SK-N-SH treated with all-trans-retinoic acid at 6 μM for 48 hours (cell line): Measurements from ENCODE around the gene NRXN3.
A peak's percentile ranks its signal among the peaks of the same experiment; 100 is the strongest.

Experiments
- ATAC-seq: fragments of 200-7000 bp; cut with Tn5 transposase; 3 replicates; pipeline ENCODE4 v1.9.1; 2020; ENCODE audit warnings: mild to moderate bottlenecking, moderate library complexity
- ARNTL ChIP-seq: fragments of 450-650 bp; formaldehyde crosslinking; IDR thresholded peaks from 2 replicates; pipeline ENCODE4 v1.5.0; 2020; ENCODE audit warnings: low read depth, mild to moderate bottlenecking, moderate library complexity, borderline replicate concordance
- BACH2 ChIP-seq: fragments of 250-450 bp; sonication (Bioruptor Pico); IDR thresholded peaks from 2 replicates; pipeline ENCODE4 v1.9.0; 2021; ENCODE audit warnings: mild to moderate bottlenecking, borderline replicate concordance
- ESRRG ChIP-seq: fragments of 250-450 bp; sonication (Bioruptor Pico); IDR thresholded peaks from 2 replicates; pipeline ENCODE4 v1.6.1; 2021; ENCODE audit warnings: mild to moderate bottlenecking
- GLIS3 ChIP-seq: fragments of 250-450 bp; sonication (Bioruptor Pico); IDR thresholded peaks from 2 replicates; pipeline ENCODE4 v1.5.0; 2020; ENCODE audit warnings: mild to moderate bottlenecking, moderate library complexity
- ISL1 ChIP-seq: fragments of 250-450 bp; sonication (Bioruptor Pico); IDR thresholded peaks from 2 replicates; pipeline ENCODE4 v2.1.2; 2022; ENCODE audit warnings: mild to moderate bottlenecking, moderate library complexity
- OSR1 ChIP-seq: fragments of 250-450 bp; sonication (Bioruptor Pico); IDR thresholded peaks from 2 replicates; pipeline ENCODE4 v1.8.0; 2022; ENCODE audit warnings: moderate library complexity, mild to moderate bottlenecking, inconsistent platforms
- RARB ChIP-seq: fragments of 250-450 bp; sonication (Bioruptor Pico); IDR thresholded peaks from 2 replicates; pipeline ENCODE4 v1.8.0; 2021; ENCODE audit warnings: mild to moderate bottlenecking, moderate library complexity
- SNAI2 ChIP-seq: fragments of 250-450 bp; sonication (Bioruptor Pico); IDR thresholded peaks from 2 replicates; pipeline ENCODE4 v1.5.0; 2020; ENCODE audit warnings: mild to moderate bottlenecking, moderate library complexity
- TCF4 ChIP-seq: fragments of 250-450 bp; sonication (Bioruptor Pico); IDR thresholded peaks from 2 replicates; pipeline ENCODE4 v1.8.0; 2021; ENCODE audit warnings: mild to moderate bottlenecking, moderate library complexity, borderline replicate concordance
- TOX ChIP-seq: fragments of 250-450 bp; sonication (Bioruptor Pico); IDR thresholded peaks from 2 replicates; pipeline ENCODE4 v1.8.0; 2021; ENCODE audit warnings: mild to moderate bottlenecking, moderate library complexity, borderline replicate concordance
- ZC3H10 ChIP-seq: fragments of 250-450 bp; sonication (Bioruptor Pico); IDR thresholded peaks from 2 replicates; pipeline ENCODE4 v1.5.1; 2021; ENCODE audit warnings: mild to moderate bottlenecking, moderate library complexity
- ZFP3 ChIP-seq: fragments of 250-450 bp; sonication (Bioruptor Pico); IDR thresholded peaks from 2 replicates; pipeline ENCODE4 v1.5.0; 2020; ENCODE audit warnings: mild to moderate bottlenecking, moderate library complexity
- ZFP30 ChIP-seq: fragments of 450-650 bp; formaldehyde crosslinking; IDR thresholded peaks from 2 replicates; pipeline ENCODE4 v1.5.0; 2022; ENCODE audit warnings: mild to moderate bottlenecking, moderate library complexity
- ZNF565 ChIP-seq: fragments of 450-650 bp; formaldehyde crosslinking; conservative IDR thresholded peaks from 2 replicates; pipeline ENCODE4 v1.5.0; 2020; ENCODE audit warnings: low read depth, mild to moderate bottlenecking, moderate library complexity
- ZNF8 ChIP-seq: fragments of 450-650 bp; formaldehyde crosslinking; IDR thresholded peaks from 2 replicates; pipeline ENCODE4 v1.5.0; 2020; ENCODE audit warnings: mild to moderate bottlenecking, moderate library complexity
- TF ChIP-seq, protein P1 (sequence below): fragments of 250-450 bp; sonication (Bioruptor Pico); IDR thresholded peaks from 2 replicates; pipeline ENCODE4 v1.5.0; 2020; ENCODE audit warnings: mild to moderate bottlenecking, moderate library complexity
- TF ChIP-seq, protein P2 (sequence below): fragments of 250-450 bp; sonication (Bioruptor Pico); IDR thresholded peaks from 2 replicates; pipeline ENCODE4 v1.5.1; 2021; ENCODE audit warnings: mild to moderate bottlenecking, moderate library complexity
- TF ChIP-seq, protein P3 (sequence below): fragments of 250-450 bp; sonication (Bioruptor Pico); IDR thresholded peaks from 2 replicates; pipeline ENCODE4 v1.8.0; 2020; ENCODE audit warnings: mild to moderate bottlenecking, moderate library complexity, borderline replicate concordance
- TF ChIP-seq, protein P4 (sequence below): fragments of 250-450 bp; sonication (Bioruptor Pico); IDR thresholded peaks from 2 replicates; pipeline ENCODE4 v1.8.0; 2021; ENCODE audit warnings: low read depth, mild to moderate bottlenecking, moderate library complexity, borderline replicate concordance

NRXN3 gene

DNA sequence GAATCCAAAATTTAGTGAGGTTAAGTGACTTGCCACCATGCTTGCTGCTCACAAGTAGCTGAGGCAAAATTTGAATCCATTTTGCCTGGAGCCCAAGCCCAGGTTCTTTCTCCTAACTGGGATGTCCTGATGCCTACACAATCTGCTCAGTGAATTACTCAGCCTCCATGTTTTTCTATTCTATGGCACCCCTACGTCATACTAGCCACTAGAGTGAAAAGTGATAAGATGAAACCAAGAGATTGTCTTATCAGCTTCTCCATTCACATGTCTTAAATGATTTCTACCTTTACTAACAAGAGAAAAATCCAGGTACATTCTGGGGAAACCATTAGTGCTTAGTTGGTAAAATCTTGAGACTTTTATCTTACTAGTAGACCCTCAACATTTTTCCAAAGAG, 1321.0 kb downstream of the NRXN3 start:
- TF ChIP-seq ZC3H10 (CRISPR knock-in tag) (no peak), TOX (CRISPR knock-in tag) (no peak), TCF4 (CRISPR knock-in tag) (no peak), ISL1 (CRISPR knock-in tag) (no peak), GLIS3 (CRISPR knock-in tag) (no peak), ESRRG (CRISPR knock-in tag) (no peak), ZNF565 (CRISPR knock-in tag) (no peak)
- TF ChIP-seq, protein P1, sequence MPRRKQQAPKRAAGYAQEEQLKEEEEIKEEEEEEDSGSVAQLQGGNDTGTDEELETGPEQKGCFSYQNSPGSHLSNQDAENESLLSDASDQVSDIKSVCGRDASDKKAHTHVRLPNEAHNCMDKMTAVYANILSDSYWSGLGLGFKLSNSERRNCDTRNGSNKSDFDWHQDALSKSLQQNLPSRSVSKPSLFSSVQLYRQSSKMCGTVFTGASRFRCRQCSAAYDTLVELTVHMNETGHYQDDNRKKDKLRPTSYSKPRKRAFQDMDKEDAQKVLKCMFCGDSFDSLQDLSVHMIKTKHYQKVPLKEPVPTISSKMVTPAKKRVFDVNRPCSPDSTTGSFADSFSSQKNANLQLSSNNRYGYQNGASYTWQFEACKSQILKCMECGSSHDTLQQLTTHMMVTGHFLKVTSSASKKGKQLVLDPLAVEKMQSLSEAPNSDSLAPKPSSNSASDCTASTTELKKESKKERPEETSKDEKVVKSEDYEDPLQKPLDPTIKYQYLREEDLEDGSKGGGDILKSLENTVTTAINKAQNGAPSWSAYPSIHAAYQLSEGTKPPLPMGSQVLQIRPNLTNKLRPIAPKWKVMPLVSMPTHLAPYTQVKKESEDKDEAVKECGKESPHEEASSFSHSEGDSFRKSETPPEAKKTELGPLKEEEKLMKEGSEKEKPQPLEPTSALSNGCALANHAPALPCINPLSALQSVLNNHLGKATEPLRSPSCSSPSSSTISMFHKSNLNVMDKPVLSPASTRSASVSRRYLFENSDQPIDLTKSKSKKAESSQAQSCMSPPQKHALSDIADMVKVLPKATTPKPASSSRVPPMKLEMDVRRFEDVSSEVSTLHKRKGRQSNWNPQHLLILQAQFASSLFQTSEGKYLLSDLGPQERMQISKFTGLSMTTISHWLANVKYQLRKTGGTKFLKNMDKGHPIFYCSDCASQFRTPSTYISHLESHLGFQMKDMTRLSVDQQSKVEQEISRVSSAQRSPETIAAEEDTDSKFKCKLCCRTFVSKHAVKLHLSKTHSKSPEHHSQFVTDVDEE (CRISPR knock-in tag): no peak
- TF ChIP-seq, protein P2, sequence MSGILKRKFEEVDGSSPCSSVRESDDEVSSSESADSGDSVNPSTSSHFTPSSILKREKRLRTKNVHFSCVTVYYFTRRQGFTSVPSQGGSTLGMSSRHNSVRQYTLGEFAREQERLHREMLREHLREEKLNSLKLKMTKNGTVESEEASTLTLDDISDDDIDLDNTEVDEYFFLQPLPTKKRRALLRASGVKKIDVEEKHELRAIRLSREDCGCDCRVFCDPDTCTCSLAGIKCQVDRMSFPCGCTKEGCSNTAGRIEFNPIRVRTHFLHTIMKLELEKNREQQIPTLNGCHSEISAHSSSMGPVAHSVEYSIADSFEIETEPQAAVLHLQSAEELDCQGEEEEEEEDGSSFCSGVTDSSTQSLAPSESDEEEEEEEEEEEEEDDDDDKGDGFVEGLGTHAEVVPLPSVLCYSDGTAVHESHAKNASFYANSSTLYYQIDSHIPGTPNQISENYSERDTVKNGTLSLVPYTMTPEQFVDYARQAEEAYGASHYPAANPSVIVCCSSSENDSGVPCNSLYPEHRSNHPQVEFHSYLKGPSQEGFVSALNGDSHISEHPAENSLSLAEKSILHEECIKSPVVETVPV: no peak
- no peak for ATAC-seq

DNA sequence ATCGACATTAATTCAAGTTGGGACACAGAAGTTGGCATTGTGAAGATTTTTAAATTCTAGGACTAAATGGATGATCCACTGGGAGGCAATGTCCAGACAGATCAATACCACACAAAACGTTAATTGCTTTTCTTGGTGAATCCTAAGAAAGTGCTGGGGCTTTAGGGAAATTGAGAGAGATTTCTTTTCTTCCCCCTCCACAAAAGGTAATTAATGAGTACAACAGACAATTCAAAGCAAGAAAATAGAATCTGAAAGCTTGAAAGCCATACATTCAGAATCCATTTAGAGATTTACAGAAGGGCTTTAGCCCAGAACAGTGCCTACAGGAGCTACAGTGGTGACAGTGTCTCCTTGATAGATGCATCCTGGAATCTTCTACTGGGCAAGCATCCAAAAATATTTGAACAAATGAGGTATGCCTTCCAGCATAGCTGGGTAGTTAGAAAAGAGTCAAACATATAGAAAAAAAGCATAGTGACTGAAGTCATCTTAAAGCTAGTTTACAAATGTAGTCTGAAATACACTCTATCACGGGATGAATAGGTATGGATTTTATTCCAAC, 1323.0 kb downstream of the NRXN3 start:
- TF ChIP-seq, protein P1 (CRISPR knock-in tag): no peak
- TF ChIP-seq GLIS3 (CRISPR knock-in tag) (no peak), OSR1 (CRISPR knock-in tag) (no peak), ARNTL (no peak), ZFP30 (no peak), RARB (CRISPR knock-in tag) (no peak), BACH2 (CRISPR knock-in tag) (no peak), TOX (CRISPR knock-in tag) (no peak)
- TF ChIP-seq, protein P3, sequence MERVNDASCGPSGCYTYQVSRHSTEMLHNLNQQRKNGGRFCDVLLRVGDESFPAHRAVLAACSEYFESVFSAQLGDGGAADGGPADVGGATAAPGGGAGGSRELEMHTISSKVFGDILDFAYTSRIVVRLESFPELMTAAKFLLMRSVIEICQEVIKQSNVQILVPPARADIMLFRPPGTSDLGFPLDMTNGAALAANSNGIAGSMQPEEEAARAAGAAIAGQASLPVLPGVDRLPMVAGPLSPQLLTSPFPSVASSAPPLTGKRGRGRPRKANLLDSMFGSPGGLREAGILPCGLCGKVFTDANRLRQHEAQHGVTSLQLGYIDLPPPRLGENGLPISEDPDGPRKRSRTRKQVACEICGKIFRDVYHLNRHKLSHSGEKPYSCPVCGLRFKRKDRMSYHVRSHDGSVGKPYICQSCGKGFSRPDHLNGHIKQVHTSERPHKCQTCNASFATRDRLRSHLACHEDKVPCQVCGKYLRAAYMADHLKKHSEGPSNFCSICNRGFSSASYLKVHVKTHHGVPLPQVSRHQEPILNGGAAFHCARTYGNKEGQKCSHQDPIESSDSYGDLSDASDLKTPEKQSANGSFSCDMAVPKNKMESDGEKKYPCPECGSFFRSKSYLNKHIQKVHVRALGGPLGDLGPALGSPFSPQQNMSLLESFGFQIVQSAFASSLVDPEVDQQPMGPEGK (CRISPR knock-in tag): no peak
- TF ChIP-seq, all 23 proteins: peak for 0
- peak; percentile 67 for ATAC-seq

DNA sequence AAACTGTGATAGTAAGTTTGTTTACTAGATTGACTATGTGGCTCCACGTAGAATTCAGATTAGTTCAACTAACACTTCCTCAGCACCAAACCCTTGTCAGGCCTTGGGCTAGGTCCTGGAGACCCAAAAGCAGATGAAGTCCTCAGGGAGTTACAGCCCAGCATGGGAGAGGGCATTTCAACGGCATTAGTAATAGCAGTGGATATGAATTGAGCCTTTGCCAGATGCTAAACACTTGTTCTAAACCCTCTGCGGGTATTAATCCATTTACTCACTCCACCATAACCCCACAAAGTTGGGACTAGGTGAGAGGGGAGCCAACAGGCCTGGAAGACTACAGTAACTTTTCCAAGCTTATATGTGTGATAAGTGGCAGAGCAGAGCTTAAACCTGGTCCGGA, 1326.5 kb downstream of the NRXN3 start:
- no peak for ATAC-seq
- no peak for TF ChIP-seq TOX (CRISPR knock-in tag)
- no peak for TF ChIP-seq OSR1 (CRISPR knock-in tag)
- TF ChIP-seq, protein P4, sequence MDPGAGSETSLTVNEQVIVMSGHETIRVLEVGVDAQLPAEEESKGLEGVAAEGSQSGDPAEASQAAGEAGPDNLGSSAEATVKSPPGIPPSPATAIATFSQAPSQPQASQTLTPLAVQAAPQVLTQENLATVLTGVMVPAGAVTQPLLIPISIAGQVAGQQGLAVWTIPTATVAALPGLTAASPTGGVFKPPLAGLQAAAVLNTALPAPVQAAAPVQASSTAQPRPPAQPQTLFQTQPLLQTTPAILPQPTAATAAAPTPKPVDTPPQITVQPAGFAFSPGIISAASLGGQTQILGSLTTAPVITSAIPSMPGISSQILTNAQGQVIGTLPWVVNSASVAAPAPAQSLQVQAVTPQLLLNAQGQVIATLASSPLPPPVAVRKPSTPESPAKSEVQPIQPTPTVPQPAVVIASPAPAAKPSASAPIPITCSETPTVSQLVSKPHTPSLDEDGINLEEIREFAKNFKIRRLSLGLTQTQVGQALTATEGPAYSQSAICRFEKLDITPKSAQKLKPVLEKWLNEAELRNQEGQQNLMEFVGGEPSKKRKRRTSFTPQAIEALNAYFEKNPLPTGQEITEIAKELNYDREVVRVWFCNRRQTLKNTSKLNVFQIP: no peak
- TF ChIP-seq BACH2 (CRISPR knock-in tag): no peak
- TF ChIP-seq RARB (CRISPR knock-in tag): no peak
- TF ChIP-seq ZFP3 (CRISPR knock-in tag): no peak
- TF ChIP-seq ZNF8: no peak
- no peak for TF ChIP-seq ZFP30
- TF ChIP-seq, protein P1 (CRISPR knock-in tag): no peak
- TF ChIP-seq, protein P3 (CRISPR knock-in tag): no peak
- TF ChIP-seq, protein P2: no peak
- no peak for TF ChIP-seq SNAI2
